Fibroblast of lung (primary cell): ENCODE results near the gene SCMH1. TPM values are rescaled to one million over a fixed set of nuclear protein-coding genes. Genes with fewer than 3 reads are reported as not detected.
"Not testable (repeated sequence)": the region's sequence is repeated elsewhere in the genome, so short reads cannot be mapped to it uniquely, and the experiment has no call there.

Experiments
- DNase-seq, 2 donors: peaks; one replicate each; pipeline versions ENCODE4 v3.0.0 to v3.0.0-alpha.2; 2010; ENCODE audit warnings: low read depth in 2 of 2
- H2AFZ ChIP-seq: 2 replicates; pipeline ENCODE4 v1.5.1; 2012; ENCODE audit warnings: low read length, control low read depth, inconsistent platforms
- H3K27ac ChIP-seq: 2 replicates; pipeline ENCODE4 v1.5.1; 2011; ENCODE audit warnings: low read length, control low read depth; ENCODE audit not compliant: insufficient read depth
- H3K27me3 ChIP-seq: 2 replicates; pipeline ENCODE4 v1.5.1; 2011; ENCODE audit warnings: mild to moderate bottlenecking, low read length; ENCODE audit not compliant: control insufficient read depth, insufficient read depth
- H3K36me3 ChIP-seq: 2 replicates; pipeline ENCODE4 v1.5.1; 2011; ENCODE audit warnings: low read length; ENCODE audit not compliant: control insufficient read depth, insufficient read depth
- H3K4me1 ChIP-seq: 2 replicates; pipeline ENCODE4 v1.5.1; 2011; ENCODE audit warnings: low read length; ENCODE audit not compliant: control insufficient read depth, insufficient read depth; ENCODE audit errors: extremely low read depth
- H3K4me2 ChIP-seq: 2 replicates; pipeline ENCODE4 v1.5.1; 2011; ENCODE audit warnings: low read length, control low read depth; ENCODE audit not compliant: insufficient read depth; ENCODE audit errors: extremely low read depth
- H3K4me3 ChIP-seq, 4 experiments: fragments of 200-600 bp in 1 of 4; sonication (generic) in 1 of 4; replicated peaks in 1 of 4; 2 replicates each; pipeline ENCODE4 v1.5.1; 2011 to 2016; ENCODE audit warnings: low read length in 4 of 4, low read depth in 3 of 4, mild to moderate bottlenecking in 3 of 4, control low read depth in 2 of 4, inconsistent platforms in 1 of 4, mixed read lengths in 1 of 4; ENCODE audit not compliant: insufficient read depth in 1 of 4; ENCODE audit errors: control extremely low read depth in 1 of 4
- H3K79me2 ChIP-seq: 2 replicates; pipeline ENCODE4 v1.5.1; 2012; ENCODE audit warnings: mild to moderate bottlenecking, low read length, inconsistent platforms; ENCODE audit not compliant: control insufficient read depth, insufficient read depth
- H3K9ac ChIP-seq: 2 replicates; pipeline ENCODE4 v1.5.1; 2011; ENCODE audit warnings: mild to moderate bottlenecking, low read length, control low read depth; ENCODE audit not compliant: insufficient read depth
- H3K9me3 ChIP-seq: 2 replicates; pipeline ENCODE4 v1.5.1; 2012; ENCODE audit warnings: low read depth, low read length; ENCODE audit not compliant: control insufficient read depth, insufficient read depth
- H4K20me1 ChIP-seq: 2 replicates; pipeline ENCODE4 v1.5.1; 2011; ENCODE audit warnings: low read length; ENCODE audit not compliant: control insufficient read depth, insufficient read depth; ENCODE audit errors: extremely low read depth
- EZH2 ChIP-seq: IDR thresholded peaks from 2 replicates; pipeline ENCODE4 v1.5.1; 2012; ENCODE audit warnings: low read length, control low read depth, mild to moderate bottlenecking; ENCODE audit errors: missing control alignments
- polyA plus RNA-seq, 2 donors: library from polyadenylated mRNA; depleted of rRNA in 1 of 2; stranded (reverse) in 1 of 2; unstranded in 1 of 2; fragments of >200 nt; gene quantifications; 2 replicates each; pipeline ENCODE4 v1.2.1, GENCODE V29; 2011 to 2012; ENCODE audit warnings: missing spikeins in 1 of 2
- total RNA-seq: library from RNA; depleted of rRNA; stranded (reverse); fragments of >200 nt; gene quantifications from 2 replicates; pipeline ENCODE4 v1.2.1, GENCODE V29; 2014
- TF ChIP-seq, protein P1 (sequence below), 2 donors: IDR thresholded peaks in 1 of 2; conservative IDR thresholded peaks in 1 of 2; 1 replicate in 1 of 2; 2 replicates in 1 of 2; pipeline ENCODE4 v1.5.1; 2011 to 2012; ENCODE audit warnings: low read length in 2 of 2, control low read depth in 1 of 2, inconsistent platforms in 1 of 2, low read depth in 1 of 2, mild to moderate bottlenecking in 1 of 2

SCMH1 gene
- total and polyA plus RNA-seq, 2 donors (not counting 1 experiment from before 2014, with no cell fraction given): 20.8 to 24.8 TPM

- Histone ChIP-seq H3K4me1 (no peaks in the 10 kb centered on the region), H3K36me3 (no peaks in the 10 kb centered on the region), H3K27me3 (no peaks in the 10 kb centered on the region), H4K20me1 (no peaks in the 10 kb centered on the region), H3K9me3 (no peaks in the 10 kb centered on the region), H3K79me2 (no peaks in the 10 kb centered on the region), H3K27ac (no peak overlapping the region), H3K9ac (no peak overlapping the region), H2AFZ (no peak overlapping the region), H3K4me2 (no peak overlapping the region), H3K4me3 (no peak overlapping the region)
- no peak for DNase-seq
- no peak for TF ChIP-seq EZH2
- TF ChIP-seq, protein P1, sequence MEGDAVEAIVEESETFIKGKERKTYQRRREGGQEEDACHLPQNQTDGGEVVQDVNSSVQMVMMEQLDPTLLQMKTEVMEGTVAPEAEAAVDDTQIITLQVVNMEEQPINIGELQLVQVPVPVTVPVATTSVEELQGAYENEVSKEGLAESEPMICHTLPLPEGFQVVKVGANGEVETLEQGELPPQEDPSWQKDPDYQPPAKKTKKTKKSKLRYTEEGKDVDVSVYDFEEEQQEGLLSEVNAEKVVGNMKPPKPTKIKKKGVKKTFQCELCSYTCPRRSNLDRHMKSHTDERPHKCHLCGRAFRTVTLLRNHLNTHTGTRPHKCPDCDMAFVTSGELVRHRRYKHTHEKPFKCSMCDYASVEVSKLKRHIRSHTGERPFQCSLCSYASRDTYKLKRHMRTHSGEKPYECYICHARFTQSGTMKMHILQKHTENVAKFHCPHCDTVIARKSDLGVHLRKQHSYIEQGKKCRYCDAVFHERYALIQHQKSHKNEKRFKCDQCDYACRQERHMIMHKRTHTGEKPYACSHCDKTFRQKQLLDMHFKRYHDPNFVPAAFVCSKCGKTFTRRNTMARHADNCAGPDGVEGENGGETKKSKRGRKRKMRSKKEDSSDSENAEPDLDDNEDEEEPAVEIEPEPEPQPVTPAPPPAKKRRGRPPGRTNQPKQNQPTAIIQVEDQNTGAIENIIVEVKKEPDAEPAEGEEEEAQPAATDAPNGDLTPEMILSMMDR (conservative IDR thresholded peaks at IDR 0.05 in 1 of 2, IDR thresholded peaks at IDR 0.05 in 1 of 2; ENCODE audit: low read depth in 1 of 2, low read length in 2 of 2): no peak
Measured at GRCh38 chr1:41213341-41213740, 28.8 kb downstream of the SCMH1 start.

DNA sequence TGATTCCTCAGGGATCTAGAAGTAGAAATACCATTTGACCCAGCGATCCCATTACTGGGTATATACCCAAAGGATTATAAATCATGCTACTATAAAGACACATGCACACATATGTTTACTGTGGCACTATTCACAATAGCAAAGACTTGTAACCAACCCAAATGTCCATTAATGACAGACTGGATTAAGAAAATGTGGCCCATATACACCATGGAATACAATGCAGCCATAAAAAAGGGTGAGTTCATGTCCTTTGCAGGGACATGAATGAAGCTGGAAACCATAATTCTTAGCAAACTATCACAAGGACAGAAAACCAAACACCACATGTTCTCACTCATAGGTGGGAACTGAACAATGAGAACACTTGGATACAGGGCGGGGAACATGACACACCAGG is 30.5 kb downstream of the SCMH1 start:
- not testable (repeated sequence) for H4K20me1 ChIP-seq, H3K36me3 ChIP-seq, H3K4me3 ChIP-seq, H3K4me2 ChIP-seq, DNase-seq, H3K27ac ChIP-seq, H3K79me2 ChIP-seq, H3K9me3 ChIP-seq, H2AFZ ChIP-seq, H3K9ac ChIP-seq, H3K4me1 ChIP-seq, H3K27me3 ChIP-seq

- H3K9me3 ChIP-seq, DNase-seq, H4K20me1 ChIP-seq, H3K4me1 ChIP-seq, H3K4me2 ChIP-seq, H3K36me3 ChIP-seq, H3K9ac ChIP-seq, H2AFZ ChIP-seq, H3K27ac ChIP-seq, H3K79me2 ChIP-seq, H3K4me3 ChIP-seq, H3K27me3 ChIP-seq: not testable (repeated sequence)
Measured at GRCh38 chr1:41207053-41207452, 35.1 kb downstream of the SCMH1 start.

GRCh38 chr1:41200728-41201127 is 41.4 kb downstream of the SCMH1 start:
- no peak for TF ChIP-seq EZH2
- TF ChIP-seq, protein P1 (conservative IDR thresholded peaks at IDR 0.05 in 1 of 2, IDR thresholded peaks at IDR 0.05 in 1 of 2; ENCODE audit: low read depth in 1 of 2, low read length in 2 of 2): no peak
- no peak overlapping the region for H3K27ac ChIP-seq
- H3K4me2 ChIP-seq: no peak overlapping the region
- no peaks in the 10 kb centered on the region for H3K4me1 ChIP-seq
- DNase-seq: no peak
- H4K20me1 ChIP-seq: peaks cover 2% of the 10 kb centered on the region
- no peak overlapping the region for H2AFZ ChIP-seq
- no peaks in the 10 kb centered on the region for H3K79me2 ChIP-seq
- no peaks in the 10 kb centered on the region for H3K9me3 ChIP-seq
- H3K36me3 ChIP-seq: no peaks in the 10 kb centered on the region
- no peaks in the 10 kb centered on the region for H3K27me3 ChIP-seq
- no peak overlapping the region for H3K9ac ChIP-seq
- H3K4me3 ChIP-seq: no peak overlapping the region
